ENCODE results near the gene TAS2R20.
A peak's percentile ranks its signal among the peaks of the same experiment; 100 is the strongest.
"Not testable (repeated sequence)": the region's sequence is repeated elsewhere in the genome, so short reads cannot be mapped to it uniquely, and the experiment has no call there.

Gene TAS2R20, protein sequence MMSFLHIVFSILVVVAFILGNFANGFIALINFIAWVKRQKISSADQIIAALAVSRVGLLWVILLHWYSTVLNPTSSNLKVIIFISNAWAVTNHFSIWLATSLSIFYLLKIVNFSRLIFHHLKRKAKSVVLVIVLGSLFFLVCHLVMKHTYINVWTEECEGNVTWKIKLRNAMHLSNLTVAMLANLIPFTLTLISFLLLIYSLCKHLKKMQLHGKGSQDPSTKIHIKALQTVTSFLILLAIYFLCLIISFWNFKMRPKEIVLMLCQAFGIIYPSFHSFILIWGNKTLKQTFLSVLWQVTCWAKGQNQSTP

DNA sequence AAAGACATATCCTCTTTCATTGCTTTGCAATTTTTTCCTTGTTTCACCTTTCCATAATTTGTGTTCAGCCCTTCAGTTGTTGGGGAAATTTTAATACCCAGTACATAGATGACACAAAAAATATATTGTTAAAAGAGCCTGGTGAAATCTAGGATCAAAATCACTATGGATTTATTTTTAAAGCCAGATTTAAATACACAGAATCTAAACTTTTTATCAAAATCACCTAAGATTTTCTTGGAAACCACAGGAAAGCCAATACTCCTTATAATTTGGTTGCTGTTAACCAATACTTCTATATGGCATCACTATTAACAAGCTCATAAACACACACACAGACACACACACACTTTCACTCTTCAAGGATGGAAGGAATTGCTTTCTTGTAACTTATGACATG, at the start of gene TAS2R20:
Gene TAS2R20 (minus strand): TSS at position 101 of the 400 bp plus-strand sequence. CDS start 429 bp downstream, outside the sequence.
- DNase-seq (ENCODE audit: low read depth), result no peak

DNA sequence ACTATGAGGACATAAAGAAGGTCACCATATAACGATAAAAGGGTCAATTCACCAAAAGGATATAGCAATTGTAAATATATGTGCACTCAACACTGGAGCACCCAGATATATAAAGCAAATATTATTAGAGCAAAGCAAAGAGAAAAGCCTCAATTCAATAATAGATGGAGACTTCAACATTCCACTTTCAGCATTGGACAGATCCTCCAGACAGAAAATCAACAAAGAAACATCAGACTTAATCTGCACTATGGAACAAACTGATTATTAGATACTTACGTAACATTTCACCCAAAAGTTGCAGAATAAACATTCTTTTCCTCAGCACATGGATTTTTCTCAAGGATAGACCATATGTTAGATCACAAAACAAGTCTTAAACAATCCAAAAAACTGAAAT, 43.3 kb upstream of the TAS2R20 start:
- not testable (repeated sequence) for DNase-seq (ENCODE audit: low read depth)

DNA sequence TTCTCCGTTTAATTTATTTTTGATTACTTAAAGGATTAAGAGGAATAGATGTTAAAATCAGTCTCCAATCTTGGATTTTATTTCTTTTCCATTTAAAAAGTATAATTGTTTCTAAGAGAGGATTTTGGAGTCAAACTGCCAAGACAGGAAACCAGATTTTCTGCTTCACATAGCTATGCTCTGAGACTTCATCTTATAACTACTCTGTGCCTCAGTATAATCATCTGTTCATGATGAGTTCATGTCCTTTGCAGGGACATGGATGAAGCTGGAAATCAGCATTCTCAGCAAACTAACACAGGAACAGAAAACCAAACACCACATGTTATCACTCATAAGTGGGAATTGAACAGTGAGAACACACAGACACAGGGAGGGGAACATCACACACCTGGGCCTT, 42.1 kb upstream of the TAS2R20 start:
- DNase-seq (ENCODE audit: low read depth), result no peak

DNA sequence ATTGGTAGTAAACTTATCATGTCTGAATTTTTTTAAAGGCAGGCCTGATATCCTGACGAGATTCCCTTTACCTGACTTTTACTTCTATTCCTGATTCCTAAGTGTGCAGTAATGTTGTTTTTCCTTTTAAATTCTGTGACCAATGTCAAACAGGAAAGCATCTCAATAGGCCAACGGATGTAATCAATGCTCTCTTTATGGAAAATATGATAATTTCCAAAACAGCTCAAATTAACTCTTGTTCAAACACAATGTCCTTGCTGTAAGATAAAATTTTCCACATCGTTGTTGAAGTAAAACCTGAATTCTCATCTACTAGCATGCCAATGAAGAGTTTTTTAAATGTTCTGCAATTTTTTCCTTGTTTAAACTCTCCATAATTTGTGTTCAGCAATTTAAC, 41.1 kb upstream of the TAS2R20 start:
- no peak for DNase-seq (ENCODE audit: low read depth)

DNA sequence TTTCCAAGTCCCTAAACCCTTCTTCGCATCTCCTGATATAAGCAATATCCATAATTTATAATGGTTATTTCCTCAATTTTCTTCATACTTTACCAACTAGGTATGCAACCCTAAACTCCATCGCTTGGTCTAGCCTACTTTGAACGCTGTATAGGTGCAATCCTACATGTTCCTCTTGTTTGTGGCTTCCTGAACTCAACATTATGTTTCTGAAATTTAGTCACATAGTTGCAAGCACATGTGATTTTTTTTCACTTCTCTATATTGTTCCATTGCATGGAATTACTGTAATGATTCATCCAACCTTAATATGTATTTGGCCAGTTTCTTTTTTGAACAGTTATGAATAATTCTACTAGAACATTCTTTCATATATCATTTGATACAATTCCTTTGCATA, 35.9 kb upstream of the TAS2R20 start:
- DNase-seq (ENCODE audit: low read depth), result not testable (repeated sequence)

DNA sequence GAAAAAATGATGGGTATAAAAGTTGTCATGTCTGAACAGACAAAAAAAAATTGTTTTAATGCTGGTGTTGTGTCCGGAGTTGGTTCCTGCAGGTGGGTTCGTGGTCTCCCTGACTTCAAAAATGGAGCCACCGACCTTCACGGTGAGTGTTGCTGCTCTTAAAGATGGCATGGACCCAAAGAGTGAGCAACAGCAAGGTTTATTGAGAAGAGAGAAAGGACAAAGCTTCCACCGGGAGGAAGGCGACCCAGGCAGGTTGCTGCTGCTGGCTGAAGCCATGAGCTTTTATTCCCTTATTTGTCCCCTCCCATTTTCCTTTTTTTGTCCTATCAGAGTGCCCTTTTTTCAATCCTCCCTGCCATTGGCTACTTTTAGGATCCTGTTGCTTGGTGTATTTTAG, 33.2 kb upstream of the TAS2R20 start, which contains the start of gene TAS2R31:
Gene TAS2R31 (minus strand): TSS at position 101 of the 400 bp plus-strand sequence. CDS start 72 bp downstream, at position 29.
- DNase-seq (ENCODE audit: low read depth), result no peak

DNA sequence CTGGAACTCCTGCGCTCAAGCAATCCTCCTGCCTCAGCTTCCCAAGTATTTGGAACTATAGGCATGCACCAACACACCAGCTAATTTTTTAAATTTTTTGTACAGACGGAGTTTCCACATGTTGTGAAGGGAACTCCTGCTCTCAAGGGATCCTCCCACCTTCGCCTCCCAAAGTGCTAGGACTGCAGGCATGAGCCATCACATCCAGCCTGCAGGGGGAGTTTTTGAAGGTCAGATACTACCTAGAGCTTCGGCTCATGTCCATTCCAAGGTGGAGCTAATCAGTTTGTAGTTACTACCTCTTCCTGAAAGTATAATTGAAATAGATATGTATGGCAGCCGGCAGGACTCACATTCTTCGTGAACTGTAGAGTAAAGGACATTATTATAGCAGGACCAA, 28.0 kb upstream of the TAS2R20 start:
- DNase-seq (ENCODE audit: low read depth), result no peak

DNA sequence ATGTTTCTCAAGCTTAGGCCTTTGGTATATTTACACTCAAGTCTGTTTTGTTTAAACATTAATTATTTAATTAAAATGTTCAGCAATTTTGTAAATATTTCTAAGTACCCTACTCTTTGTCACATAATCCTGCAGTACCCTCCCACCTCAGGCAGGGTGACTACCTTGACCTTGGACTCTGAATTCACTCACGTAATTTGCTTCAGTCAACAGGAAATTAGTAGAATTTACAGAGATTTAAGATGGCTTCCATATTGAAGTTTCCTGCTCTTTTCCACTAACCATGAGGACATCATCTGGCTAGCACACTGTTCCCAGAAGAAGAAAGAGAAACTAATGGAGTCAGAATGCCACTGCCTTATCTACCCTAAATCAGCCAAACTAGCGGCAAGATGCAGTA, 25.3 kb upstream of the TAS2R20 start:
- DNase-seq (ENCODE audit: low read depth), result no peak

DNA sequence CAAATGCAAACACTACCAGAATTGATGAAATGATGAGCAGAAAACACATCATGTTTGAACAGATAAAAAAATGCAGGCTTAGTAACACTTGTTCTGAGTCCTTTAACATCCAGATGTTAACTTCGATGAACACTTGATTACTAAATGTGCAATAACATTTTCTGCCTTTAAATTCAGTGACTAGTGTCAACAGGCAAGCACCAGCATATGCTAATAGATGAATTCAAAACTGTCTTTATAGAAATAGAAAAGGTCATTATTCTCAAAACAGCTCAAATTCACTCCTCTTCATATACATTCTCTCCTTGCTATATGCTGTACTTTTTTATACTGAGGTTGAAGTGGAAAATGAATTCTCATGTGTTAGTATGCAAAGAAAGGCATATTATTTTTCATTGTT, 24.4 kb upstream of the TAS2R20 start, which contains the start of gene TAS2R19:
Gene TAS2R19 (minus strand): TSS at position 101 of the 400 bp plus-strand sequence. CDS start 49 bp downstream, at position 52.
- no peak for DNase-seq (ENCODE audit: low read depth)

DNA sequence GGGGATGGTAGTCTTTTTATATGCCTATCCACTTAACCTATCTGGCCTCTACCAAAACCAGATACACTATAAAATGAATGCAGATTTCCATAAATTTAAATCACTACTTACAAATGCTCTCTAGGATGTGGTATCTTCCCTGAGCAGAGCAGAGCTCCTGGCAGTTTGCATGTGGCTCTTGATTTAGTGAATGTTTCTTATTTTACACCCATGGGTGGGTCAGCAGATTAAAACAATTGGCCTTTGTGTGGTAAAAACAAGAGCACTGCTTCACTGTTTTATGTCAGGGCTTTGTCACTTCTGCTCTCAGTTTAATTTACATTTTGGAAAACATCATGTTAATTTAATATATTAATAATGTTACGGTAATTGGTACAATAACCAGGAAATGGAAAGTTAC, 18.8 kb upstream of the TAS2R20 start:
- DNase-seq (ENCODE audit: low read depth), result no peak

DNA sequence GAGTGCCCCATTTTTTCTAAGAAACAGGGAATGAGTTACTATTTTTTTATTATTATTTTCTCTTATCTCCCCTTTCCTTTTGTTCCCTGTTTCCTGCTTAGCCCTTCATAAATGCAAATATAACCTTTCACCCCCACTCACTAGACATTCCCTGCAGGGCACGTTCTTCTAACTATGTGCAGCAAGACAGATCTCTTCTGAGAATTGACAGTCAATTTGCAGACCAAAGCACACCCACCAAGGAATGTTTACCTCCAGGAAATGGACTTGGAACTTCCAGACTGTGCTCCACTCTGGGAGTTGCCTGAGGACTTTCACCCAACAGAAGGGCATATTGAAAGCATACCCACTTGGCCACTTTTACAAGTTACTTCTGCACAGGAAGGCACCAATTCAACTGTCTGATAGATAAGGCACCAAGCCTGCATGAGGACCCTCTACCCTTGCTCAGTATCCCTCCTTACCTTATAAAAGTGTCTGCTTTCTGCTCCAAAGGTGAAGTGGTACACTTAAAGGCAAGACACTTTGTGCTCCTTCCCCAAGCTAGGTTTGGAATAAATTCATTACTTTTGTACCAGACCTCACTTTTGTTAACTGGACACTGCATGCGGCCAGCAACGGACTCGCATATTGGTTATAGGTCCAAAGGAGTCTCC, 17.8 kb upstream of the TAS2R20 start:
- no peak for DNase-seq (ENCODE audit: low read depth)

DNA sequence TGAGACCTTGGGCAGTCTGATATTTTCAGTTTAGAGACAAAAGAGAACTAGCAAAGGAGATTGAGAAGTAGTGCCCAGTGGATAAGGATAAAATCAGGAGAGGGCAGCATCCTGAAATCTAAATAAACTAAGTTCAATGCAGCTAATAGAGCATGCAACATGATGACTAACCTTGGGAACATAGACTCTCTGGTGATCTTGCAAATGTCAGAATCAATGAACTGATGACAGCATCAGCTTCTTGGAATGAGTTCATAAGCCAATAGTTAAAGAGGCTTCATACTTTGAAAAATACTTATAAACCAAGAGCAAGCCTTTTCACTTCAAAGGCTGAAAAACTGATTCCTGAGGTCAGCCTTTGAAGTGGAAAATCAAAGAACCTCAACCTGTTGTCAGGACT, 16.1 kb upstream of the TAS2R20 start:
- peak; percentile 2 for DNase-seq (ENCODE audit: low read depth)

DNA sequence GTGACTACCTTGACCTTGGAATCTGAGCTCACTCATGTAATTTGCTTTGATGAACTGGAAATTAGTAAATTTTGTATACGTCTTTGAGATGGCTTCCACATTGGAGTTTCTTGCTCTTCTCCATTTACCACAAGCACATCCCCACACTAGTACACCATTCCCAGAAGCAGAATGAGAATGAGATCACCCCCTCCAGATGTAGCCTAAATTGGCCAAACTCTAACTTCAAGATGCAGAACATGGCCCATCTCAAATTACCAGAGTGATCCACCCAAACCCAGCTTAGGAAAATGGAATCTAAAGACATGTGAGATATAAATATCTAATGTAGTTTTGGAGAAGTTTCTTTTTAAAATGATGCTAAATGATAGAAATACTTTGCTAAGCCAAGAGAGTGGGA, 9.5 kb upstream of the TAS2R20 start:
- no peak for DNase-seq (ENCODE audit: low read depth)

DNA sequence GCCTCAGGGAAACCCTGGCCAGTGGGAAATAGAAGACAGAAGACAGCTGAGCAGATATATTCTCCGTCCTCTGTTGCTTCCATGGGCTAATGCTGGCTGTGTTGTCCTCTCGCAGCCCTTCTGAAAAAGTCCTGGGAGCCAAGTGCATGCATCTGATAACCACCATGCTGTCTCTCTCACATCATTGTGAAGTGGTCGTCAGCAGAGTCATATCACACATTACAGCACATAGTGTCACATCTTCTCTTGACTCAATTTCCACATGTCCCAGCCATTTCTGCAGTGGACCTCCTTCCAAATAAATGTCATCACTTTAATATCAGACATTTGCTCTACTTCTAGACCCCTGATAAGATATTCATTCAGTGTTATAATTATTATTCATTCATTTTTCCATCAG, 3.8 kb downstream of the TAS2R20 start:
- DNase-seq (ENCODE audit: low read depth), result no peak

DNA sequence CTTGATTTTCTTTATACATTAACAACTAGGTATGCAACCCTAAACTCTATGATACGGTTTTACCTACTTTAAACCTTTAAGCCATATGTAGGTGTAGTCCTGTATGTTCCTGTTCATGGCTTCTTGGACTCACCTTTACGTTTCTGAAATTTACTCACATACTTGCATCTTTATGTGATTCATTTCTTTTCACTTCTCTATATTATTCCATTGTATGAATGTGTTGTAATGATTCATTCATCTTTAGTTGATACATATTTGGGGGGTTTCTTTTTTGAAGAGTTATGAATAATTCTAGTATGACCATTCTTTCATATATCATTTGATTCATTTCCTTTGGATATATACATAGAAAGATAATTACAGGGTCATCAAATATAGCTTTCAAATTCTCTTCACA, 9.0 kb downstream of the TAS2R20 start:
- no peak for DNase-seq (ENCODE audit: low read depth)

DNA sequence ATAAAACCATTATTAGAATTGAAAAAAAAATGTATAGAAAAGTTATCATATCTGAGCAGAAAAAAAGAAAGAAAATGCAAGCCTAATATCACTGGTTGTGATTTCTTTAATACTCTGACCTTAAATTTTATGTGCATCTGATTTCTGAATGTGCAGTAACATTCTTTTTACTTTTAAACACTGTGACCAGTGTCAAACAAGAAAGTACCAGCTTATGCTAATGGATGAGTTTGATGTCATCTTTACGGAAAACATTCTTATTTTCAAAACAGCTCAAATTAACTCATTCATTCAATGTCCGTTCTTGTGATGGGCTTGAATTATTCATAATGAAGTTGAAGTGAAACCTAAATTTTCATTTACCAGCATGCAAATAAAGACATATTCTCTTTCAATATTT, 11.3 kb downstream of the TAS2R20 start, which contains the start of gene TAS2R50:
Gene TAS2R50 (minus strand): TSS at position 101 of the 400 bp plus-strand sequence. CDS start 52 bp downstream, at position 49.
- DNase-seq (ENCODE audit: low read depth), result no peak

DNA sequence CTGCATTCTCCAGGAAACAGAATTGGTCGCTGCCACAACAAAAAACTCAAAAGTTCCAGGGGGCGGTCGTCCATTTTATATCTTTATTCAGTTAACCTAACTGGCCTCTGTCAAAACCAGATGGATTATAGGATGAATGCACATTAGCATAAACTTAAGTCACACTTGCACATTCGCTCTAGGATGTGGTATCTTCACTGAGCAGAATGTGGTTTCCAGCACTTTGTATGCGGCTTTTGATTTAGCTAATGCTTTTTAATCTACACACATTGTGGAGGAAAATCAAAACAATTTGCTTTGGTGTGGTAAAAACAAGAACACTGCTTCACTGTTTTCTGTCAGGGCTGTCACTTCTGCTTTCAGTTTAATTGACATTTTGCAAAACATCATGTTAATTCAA, 15.9 kb downstream of the TAS2R20 start:
- DNase-seq (ENCODE audit: low read depth), result no peak

DNA sequence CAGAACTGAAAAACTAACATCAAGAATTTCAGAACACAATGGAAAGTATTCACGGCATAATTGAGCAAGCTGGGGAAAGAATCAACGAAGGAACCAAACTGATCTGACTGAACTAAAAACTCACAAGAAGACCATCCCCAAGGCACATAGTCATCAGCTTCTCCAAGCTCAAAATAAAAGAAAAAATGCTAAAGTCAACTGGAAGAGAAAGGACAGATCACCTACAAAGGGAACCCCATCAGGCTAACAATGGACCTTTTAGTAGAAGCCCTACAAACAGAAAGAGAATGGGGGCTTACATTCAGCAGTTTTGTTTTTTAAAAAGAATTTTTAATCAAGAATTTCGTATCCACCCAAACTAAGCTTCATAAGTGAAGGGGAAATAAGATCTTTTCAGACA, 23.1 kb downstream of the TAS2R20 start:
- no peak for DNase-seq (ENCODE audit: low read depth)

DNA sequence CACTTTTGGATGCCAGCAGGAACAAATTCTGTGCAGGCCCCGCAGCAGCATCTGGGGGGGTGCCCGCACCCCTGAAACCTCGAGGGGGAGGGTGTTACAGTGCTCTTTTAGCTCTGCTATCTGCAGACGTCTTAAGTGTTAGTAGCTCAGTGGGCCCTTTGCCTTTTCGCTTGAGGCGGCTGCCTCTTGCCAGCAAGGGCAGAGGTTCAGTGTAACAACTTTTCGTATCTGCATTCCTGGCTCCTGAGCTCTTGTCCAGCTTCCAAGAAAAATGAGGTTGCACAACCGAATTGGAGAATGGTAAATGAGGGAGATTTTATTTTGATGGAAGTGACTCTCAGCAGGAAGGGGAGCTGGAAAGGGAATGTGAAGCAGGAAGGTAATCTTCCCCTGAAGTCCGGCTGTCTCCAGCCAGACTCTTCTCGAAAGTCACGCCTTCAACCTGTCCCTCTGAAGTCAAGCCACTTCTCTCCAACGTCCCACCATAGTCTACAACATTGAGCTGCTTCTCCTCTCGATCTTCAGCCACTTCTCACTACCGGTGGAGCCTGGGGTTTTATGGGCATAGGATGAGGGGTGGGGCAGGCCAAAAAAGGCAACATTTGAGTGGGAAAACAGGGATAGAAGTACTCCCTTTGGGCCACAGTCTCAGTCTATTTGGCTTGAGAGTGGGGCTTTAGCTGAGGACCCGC, 29.2 kb downstream of the TAS2R20 start:
- DNase-seq (ENCODE audit: low read depth), result peak; percentile 44

DNA sequence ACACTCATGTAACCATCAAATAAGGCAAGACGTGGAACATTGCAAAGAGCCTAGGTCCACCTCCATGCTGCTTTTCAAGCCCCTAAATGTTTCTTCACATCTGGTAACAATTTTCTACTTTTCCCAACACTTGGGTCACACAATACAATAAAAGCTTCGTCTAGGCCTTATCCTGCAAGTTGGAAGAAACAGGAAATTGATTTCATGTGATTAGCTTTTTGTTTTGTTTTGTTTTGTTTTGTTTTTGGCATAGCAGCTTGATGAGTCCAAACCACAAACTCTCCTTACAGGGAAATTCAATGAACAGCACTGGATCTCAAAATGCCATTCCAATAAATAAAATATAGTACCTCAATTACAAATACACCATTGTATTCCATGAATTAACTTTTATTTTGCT, 30.7 kb downstream of the TAS2R20 start:
- DNase-seq (ENCODE audit: low read depth), result peak; percentile 80

DNA sequence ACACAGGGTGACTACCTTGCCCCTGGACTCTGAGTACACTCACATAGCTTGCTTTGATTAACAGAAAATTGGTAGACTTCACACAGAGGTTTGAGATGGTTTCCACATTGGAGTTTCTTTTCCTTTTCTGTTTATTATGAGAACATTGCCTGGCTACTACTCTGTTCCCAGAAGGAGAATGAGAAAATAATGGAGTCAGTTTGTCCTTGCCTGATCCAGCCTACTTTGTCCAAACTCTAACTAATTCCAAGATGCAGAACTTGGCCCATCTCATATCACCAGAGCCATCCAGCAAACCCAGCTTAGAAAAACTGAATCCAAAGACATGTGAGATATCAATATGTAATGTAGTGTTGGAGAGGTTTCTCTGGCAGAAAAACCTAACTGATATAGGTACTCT, 31.8 kb downstream of the TAS2R20 start:
- DNase-seq (ENCODE audit: low read depth), result no peak

DNA sequence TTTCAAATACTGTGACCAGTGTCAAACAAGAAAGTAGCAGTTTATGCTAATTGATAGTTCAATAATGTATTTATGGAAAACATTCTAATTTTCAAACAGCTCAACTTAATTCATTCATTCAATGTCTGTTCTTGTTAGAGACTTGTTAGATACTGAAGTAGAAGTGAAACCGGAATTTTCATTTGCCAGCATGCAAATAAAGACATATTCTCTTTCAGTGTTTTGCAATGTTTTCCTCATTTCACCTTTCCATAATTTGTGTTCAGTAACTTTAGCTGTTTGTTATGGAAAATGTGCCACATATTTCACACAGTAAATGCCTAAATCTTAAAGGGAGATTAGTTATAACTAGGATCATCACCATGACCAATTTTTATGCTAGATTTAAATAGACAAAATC, 32.6 kb downstream of the TAS2R20 start:
- DNase-seq (ENCODE audit: low read depth), result peak; percentile 24

DNA sequence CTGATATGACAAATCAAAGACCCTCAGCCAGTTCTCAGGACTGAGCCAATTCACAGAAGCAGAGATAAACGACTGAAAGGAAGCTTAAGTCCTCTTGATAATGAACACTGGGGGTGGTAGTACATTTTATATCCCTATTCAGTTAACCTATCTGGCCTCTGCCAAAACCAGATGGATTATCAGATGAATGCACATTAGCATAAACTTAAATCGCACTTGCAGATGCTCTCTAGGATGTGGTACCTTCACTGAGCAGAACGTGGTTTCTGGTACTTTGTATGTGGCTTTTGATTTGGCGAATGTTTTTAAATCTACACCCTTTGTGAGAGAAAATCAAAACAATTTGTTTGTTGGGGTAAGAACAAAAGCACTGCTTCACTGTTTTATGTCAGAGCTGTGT, 37.9 kb downstream of the TAS2R20 start:
- DNase-seq (ENCODE audit: low read depth), result no peak
